IPS-15b (cell line): ENCODE results near the gene HTR2B.
"Not testable (repeated sequence)": the region's sequence is repeated elsewhere in the genome, so short reads cannot be mapped to it uniquely, and the experiment has no call there.

Experiments
- H3K27me3 ChIP-seq: one replicate; pipeline ENCODE4 v1.6.1; 2013; ENCODE audit warnings: low read length; ENCODE audit not compliant: control insufficient read depth, insufficient read depth
- H3K36me3 ChIP-seq: one replicate; pipeline ENCODE4 v1.6.1; 2013; ENCODE audit warnings: low read length; ENCODE audit not compliant: control insufficient read depth, insufficient read depth
- H3K4me1 ChIP-seq: one replicate; pipeline ENCODE4 v1.6.1; 2013; ENCODE audit warnings: mild to moderate bottlenecking, low read length; ENCODE audit not compliant: control insufficient read depth, insufficient read depth
- H3K4me3 ChIP-seq: one replicate; pipeline ENCODE4 v1.5.1; 2013; ENCODE audit warnings: low read depth, low read length
- H3K9ac ChIP-seq: one replicate; pipeline ENCODE4 v1.6.1; 2013; ENCODE audit warnings: low read depth, mild to moderate bottlenecking, low read length
- H3K9me3 ChIP-seq: one replicate; pipeline ENCODE4 v1.6.1; 2013; ENCODE audit warnings: mild to moderate bottlenecking, low read length; ENCODE audit not compliant: control insufficient read depth, insufficient read depth

Gene HTR2B

GRCh38 chr2:231111987-231112386 is 12.9 kb downstream of the HTR2B start:
- Histone ChIP-seq H3K4me1 (peaks cover 12% of the 10 kb centered on the region), H3K9me3 (no peaks in the 10 kb centered on the region), H3K9ac (no peak overlapping the region), H3K27me3 (no peaks in the 10 kb centered on the region), H3K36me3 (peaks cover 4% of the 10 kb centered on the region), H3K4me3 (no peak overlapping the region)

- Histone ChIP-seq H3K9me3 (no peaks in the 10 kb centered on the region), H3K27me3 (no peaks in the 10 kb centered on the region), H3K4me1 (peaks cover 7% of the 10 kb centered on the region), H3K4me3 (no peak overlapping the region), H3K9ac (no peak overlapping the region), H3K36me3 (peaks cover 4% of the 10 kb centered on the region)
Observed at GRCh38 chr2:231110551-231110950, 14.3 kb downstream of the HTR2B start.

- Histone ChIP-seq H3K9me3 (no peaks in the 10 kb centered on the region), H3K9ac (no peak overlapping the region), H3K27me3 (no peaks in the 10 kb centered on the region), H3K4me3 (no peak overlapping the region), H3K36me3 (peaks cover 5% of the 10 kb centered on the region), H3K4me1 (no peaks in the 10 kb centered on the region)
Observed at GRCh38 chr2:231104115-231104713, 20.6 kb downstream of the HTR2B start.

- Histone ChIP-seq H3K9ac (no peak overlapping the region), H3K27me3 (no peaks in the 10 kb centered on the region), H3K36me3 (peaks cover 5% of the 10 kb centered on the region)
Observed at GRCh38 chr2:231102772-231103171, 22.1 kb downstream of the HTR2B start.

GRCh38 chr2:231100990-231101389 is 23.9 kb downstream of the HTR2B start:
- Histone ChIP-seq H3K27me3 (no peaks in the 10 kb centered on the region), H3K4me3 (no peak overlapping the region), H3K36me3 (peaks cover 8% of the 10 kb centered on the region), H3K9me3 (no peaks in the 10 kb centered on the region), H3K9ac (no peak overlapping the region), H3K4me1 (no peaks in the 10 kb centered on the region)

More at GRCh38 chr2:231102772-231103171, 22.1 kb downstream of the HTR2B start:
- no peaks in the 10 kb centered on the region for H3K9me3 ChIP-seq
- no peak overlapping the region for H3K4me3 ChIP-seq
- no peaks in the 10 kb centered on the region for H3K4me1 ChIP-seq

GRCh38 chr2:231100321-231100720 is 24.5 kb downstream of the HTR2B start:
- H3K36me3 ChIP-seq, H3K4me3 ChIP-seq, H3K4me1 ChIP-seq, H3K27me3 ChIP-seq, H3K9ac ChIP-seq, H3K9me3 ChIP-seq: not testable (repeated sequence)

GRCh38 chr2:231099918-231100317 is 24.9 kb downstream of the HTR2B start:
- H3K27me3 ChIP-seq = no peaks in the 10 kb centered on the region
- H3K4me3 ChIP-seq = no peak overlapping the region
- H3K9me3 ChIP-seq = no peaks in the 10 kb centered on the region
- H3K9ac ChIP-seq = no peak overlapping the region
- H3K36me3 ChIP-seq = peaks cover 8% of the 10 kb centered on the region
- peaks cover 4% of the 10 kb centered on the region for H3K4me1 ChIP-seq

GRCh38 chr2:231094736-231095346 is 30.0 kb downstream of the HTR2B start:
- Histone ChIP-seq H3K36me3 (peaks cover 10% of the 10 kb centered on the region), H3K9ac (no peak overlapping the region), H3K27me3 (no peaks in the 10 kb centered on the region), H3K4me3 (no peak overlapping the region), H3K4me1 (peaks cover 4% of the 10 kb centered on the region), H3K9me3 (no peaks in the 10 kb centered on the region)

- Histone ChIP-seq H3K9ac (no peak overlapping the region), H3K4me3 (no peak overlapping the region), H3K9me3 (no peaks in the 10 kb centered on the region), H3K4me1 (peaks cover 4% of the 10 kb centered on the region), H3K36me3 (peaks cover 8% of the 10 kb centered on the region), H3K27me3 (no peaks in the 10 kb centered on the region)
Observed at GRCh38 chr2:231093933-231094332, 30.9 kb downstream of the HTR2B start.

GRCh38 chr2:231088754-231089153 is 36.1 kb downstream of the HTR2B start:
- no peak overlapping the region for H3K9ac ChIP-seq
- H3K27me3 ChIP-seq = no peaks in the 10 kb centered on the region
- H3K9me3 ChIP-seq = no peaks in the 10 kb centered on the region
- H3K4me1 ChIP-seq = no peaks in the 10 kb centered on the region
- no peak overlapping the region for H3K4me3 ChIP-seq
- peaks cover 26% of the 10 kb centered on the region for H3K36me3 ChIP-seq

- Histone ChIP-seq H3K4me1 (no peaks in the 10 kb centered on the region), H3K36me3 (peaks cover 34% of the 10 kb centered on the region), H3K27me3 (no peaks in the 10 kb centered on the region), H3K4me3 (no peak overlapping the region), H3K9me3 (no peaks in the 10 kb centered on the region), H3K9ac (no peak overlapping the region)
Observed at GRCh38 chr2:231084565-231084964, 40.3 kb downstream of the HTR2B start.

GRCh38 chr2:231069379-231070054 is 55.3 kb downstream of the HTR2B start:
- Histone ChIP-seq H3K27me3 (no peaks in the 10 kb centered on the region), H3K4me1 (no peaks in the 10 kb centered on the region), H3K36me3 (peaks cover 22% of the 10 kb centered on the region)

More at GRCh38 chr2:231069379-231070054, 55.3 kb downstream of the HTR2B start:
- no peak overlapping the region for H3K4me3 ChIP-seq
- no peak overlapping the region for H3K9ac ChIP-seq
- no peaks in the 10 kb centered on the region for H3K9me3 ChIP-seq
